Fibroblast of lung (primary cell): Measurements from ENCODE around the gene GLYR1.

Source experiments
- EZH2 ChIP-seq: IDR thresholded peaks from 2 replicates; pipeline ENCODE4 v1.5.1; 2012; ENCODE audit warnings: low read length, control low read depth, mild to moderate bottlenecking; ENCODE audit errors: missing control alignments
- TF ChIP-seq, protein P1 (sequence below), 2 donors: IDR thresholded peaks in 1 of 2; conservative IDR thresholded peaks in 1 of 2; 1 replicate in 1 of 2; 2 replicates in 1 of 2; pipeline ENCODE4 v1.5.1; 2011 to 2012; ENCODE audit warnings: low read length in 2 of 2, control low read depth in 1 of 2, inconsistent platforms in 1 of 2, low read depth in 1 of 2, mild to moderate bottlenecking in 1 of 2

DNA sequence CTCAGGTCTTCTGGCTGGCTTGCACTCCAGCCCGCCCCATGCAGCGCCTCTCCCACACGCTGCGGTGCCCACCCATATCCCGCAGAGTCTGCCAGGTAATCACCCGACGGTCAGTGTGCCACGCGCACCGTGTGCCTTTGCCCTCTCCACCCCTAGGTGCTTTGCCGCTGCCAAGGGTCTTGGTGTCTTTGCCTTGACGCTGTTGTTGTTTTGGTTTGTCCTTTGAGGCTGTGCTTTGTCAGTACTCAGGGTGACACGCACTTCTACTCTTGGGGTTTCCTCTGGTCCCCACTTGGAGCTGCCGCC, 30.2 kb upstream of the GLYR1 start:
- TF ChIP-seq, protein P1, sequence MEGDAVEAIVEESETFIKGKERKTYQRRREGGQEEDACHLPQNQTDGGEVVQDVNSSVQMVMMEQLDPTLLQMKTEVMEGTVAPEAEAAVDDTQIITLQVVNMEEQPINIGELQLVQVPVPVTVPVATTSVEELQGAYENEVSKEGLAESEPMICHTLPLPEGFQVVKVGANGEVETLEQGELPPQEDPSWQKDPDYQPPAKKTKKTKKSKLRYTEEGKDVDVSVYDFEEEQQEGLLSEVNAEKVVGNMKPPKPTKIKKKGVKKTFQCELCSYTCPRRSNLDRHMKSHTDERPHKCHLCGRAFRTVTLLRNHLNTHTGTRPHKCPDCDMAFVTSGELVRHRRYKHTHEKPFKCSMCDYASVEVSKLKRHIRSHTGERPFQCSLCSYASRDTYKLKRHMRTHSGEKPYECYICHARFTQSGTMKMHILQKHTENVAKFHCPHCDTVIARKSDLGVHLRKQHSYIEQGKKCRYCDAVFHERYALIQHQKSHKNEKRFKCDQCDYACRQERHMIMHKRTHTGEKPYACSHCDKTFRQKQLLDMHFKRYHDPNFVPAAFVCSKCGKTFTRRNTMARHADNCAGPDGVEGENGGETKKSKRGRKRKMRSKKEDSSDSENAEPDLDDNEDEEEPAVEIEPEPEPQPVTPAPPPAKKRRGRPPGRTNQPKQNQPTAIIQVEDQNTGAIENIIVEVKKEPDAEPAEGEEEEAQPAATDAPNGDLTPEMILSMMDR (conservative IDR thresholded peaks at IDR 0.05 in 1 of 2, IDR thresholded peaks at IDR 0.05 in 1 of 2; ENCODE audit: low read depth in 1 of 2, low read length in 2 of 2), result no peak
- no peak for TF ChIP-seq EZH2
